GM18519 (cell line): ENCODE data around the gene UBIAD1.
A peak's percentile ranks its signal among the peaks of the same experiment; 100 is the strongest.
"Not testable (repeated sequence)": the region's sequence is repeated elsewhere in the genome, so short reads cannot be mapped to it uniquely, and the experiment has no call there.

Source experiments
- ATAC-seq: cut with Tn5 transposase; IDR thresholded peaks from one replicate; pipeline ENCODE4 v1.9.1; 2021; ENCODE audit warnings: mild to moderate bottlenecking, moderate library complexity; ENCODE audit not compliant: unreplicated experiment, low FRiP score

The UBIAD1 gene, protein sequence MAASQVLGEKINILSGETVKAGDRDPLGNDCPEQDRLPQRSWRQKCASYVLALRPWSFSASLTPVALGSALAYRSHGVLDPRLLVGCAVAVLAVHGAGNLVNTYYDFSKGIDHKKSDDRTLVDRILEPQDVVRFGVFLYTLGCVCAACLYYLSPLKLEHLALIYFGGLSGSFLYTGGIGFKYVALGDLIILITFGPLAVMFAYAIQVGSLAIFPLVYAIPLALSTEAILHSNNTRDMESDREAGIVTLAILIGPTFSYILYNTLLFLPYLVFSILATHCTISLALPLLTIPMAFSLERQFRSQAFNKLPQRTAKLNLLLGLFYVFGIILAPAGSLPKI

DNA sequence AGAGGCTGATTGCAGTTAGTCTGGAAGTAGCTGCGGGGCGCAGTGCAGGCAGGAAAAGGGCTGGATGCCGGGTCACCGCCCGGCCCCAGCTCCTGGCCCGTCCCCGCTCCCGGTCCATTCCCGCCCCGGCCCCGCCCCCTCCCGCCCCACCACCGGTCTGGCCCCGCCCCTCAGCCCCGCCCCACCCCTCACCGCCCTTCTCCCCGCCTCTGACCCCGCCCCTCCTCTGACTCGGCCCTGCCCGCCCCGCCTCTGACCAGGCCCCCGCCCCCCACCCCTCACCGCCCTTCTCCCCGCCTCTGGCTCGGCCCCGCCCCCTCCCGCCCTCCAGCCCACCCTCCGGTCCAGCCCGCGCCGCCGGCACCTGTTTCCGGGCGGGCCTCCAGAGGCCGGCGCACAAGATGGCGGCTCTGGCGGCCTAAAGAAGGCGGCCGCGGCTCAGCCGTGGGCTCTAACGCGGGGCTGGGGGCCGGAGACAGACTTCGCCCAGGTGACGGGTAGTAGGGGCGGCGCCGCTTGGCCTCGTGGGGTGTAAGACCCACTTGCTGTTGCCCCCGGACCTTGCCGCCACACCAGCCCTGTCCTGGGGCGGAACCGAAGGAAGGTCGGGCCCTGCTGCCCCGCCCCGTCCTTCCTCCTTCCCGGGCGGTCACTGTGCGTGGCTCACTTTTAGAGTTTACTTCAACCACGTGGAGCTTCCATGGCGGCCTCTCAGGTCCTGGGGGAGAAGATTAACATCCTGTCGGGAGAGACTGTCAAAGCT, at the start of gene UBIAD1:
Gene UBIAD1 (plus strand): TSS at position 367 of the 763 bp plus-strand sequence. CDS start 334 bp downstream, at position 701.
- peak; percentile 70 for ATAC-seq

- peak; percentile 42 for ATAC-seq
Measured at GRCh38 chr1:11227106-11228077, 45.6 kb upstream of the UBIAD1 start.

- no peak for ATAC-seq
Measured at GRCh38 chr1:11229203-11229602, 43.8 kb upstream of the UBIAD1 start.

DNA sequence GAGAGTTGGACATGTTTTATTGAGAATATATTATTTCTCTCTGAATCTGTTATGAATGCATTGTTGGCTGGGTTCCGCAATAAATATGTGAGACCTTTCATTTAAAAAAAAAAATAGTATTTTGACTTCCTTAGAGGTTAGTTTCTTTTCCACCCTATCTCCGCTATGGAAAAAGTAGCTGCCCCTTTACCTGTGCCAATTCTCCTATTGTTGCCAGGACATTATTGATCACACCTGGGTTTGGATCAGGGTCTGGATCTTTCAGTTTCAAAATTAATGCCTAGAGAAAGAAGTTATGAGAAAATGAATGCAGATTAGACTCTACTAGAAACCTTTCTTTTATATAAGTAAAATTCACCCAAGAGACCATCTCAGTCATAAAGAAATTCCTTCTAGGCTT, 39.8 kb upstream of the UBIAD1 start:
- no peak for ATAC-seq

GRCh38 chr1:11237356-11237755, 35.6 kb upstream of the UBIAD1 start:
- ATAC-seq, result no peak

DNA sequence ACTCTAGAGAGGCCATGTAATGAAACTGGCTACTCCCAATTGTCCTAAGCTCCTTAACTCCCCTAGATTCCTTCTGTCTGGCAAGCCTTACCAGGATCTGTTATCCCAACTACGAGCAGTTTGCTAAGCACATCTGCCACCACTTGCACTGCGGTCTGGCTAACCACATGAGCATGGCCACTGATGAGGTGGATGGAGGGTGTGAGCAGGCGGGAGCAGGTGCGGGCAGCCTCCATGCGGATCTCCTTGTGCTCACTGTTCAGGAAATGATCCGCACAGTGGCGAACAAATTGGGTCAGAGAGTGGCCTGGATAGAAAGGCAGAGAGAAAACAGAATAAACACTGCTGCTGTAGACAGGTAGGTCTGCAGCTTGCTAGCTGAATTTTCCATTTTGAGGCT, 34.7 kb upstream of the UBIAD1 start:
- ATAC-seq, result no peak

DNA sequence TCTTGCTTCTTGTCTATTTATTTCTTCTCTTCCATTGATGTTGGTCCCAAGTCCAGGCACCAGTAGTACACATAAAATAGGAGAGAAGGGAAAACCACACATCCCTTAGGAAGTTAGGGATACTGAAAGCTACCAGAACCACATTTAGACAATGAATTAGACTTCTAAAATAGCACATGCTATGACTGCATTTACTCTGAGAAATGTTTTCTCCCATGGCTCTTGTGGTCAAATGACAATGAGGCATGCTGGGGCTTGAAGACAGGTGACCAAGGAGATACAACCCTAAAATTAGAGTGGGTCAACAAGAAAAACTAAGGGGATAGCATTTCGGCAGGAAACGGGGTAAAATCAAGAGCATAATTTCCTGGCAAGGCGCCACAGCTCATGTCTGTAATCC, 27.8 kb upstream of the UBIAD1 start:
- ATAC-seq, result no peak

DNA sequence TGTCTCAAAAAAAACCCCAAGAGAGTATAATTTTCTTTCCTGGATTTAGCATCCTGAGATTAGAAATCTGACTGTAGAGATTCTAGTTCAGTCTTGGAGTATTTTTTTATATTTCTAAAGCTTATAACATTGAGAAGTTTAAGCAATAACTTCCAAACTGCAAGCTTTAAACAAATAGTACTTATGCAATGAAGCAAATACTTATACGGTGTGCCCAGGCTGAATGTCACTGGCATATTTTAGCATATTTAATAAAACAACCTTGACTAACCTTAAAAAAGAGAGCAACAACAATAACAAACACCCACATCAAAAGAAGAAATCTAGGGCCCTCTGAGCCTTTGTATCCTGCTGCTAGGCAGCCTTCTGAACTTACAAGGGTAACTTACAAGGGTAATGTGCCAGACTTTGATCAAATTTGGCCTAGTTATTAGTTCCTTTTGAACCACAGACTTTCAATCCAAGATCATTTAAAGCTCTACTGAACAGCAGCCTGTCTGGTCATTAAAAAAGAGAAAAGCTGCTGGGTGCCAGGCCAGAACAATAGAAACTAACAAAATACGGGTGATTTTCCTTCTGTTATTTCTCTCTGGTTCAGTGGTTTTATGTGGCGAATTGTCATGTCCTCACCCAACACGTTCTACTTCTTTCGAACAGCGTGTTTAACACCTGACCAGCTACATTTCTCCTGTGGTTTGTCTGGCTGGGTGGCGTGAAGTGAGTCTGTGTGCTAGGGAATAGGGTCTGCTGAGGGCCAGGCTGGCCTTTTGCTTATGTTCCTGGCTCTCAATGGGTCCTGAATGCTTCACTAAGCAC, 26.9 kb upstream of the UBIAD1 start:
- ATAC-seq, result no peak

DNA sequence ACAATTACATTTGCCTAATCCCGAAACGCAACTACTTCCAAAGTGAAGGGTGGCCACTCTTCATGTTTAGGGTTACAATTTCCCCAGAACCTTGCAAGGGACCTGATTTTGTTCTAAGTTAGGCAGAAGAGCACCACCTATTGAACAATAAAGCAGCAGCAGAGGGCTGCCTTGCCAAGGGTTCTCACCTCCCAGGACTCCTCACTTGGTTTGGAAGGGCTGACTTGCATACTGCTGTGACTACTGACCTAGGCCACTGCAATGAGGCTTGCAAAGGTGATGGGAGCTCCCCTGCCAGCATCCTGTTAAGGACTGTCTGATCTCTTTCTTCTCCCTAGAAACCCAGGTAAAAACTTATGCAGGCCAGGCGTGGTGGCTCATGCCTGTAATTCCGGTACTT, 24.8 kb upstream of the UBIAD1 start:
- no peak for ATAC-seq

- no peak for ATAC-seq
Measured at GRCh38 chr1:11252538-11252937, 20.5 kb upstream of the UBIAD1 start.

DNA sequence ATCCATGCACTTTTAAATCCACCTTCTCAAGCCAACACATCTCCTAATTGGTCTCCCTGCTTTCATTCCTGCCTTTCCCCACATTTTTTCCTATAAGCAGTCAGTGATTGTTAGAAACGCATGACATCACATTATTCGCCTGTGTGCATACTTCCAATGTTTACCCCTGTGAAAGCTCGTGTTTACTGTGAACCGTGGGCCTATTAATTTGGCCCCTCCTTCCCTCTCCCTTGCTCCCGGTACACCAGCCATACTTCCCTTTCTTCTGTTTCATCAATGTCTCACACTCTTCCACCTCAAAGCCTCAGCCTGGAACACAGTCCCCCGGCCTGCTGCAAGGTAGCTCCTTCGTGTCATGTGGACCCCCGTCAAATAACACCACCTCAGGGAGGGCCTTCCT, 19.8 kb upstream of the UBIAD1 start:
- no peak for ATAC-seq

DNA sequence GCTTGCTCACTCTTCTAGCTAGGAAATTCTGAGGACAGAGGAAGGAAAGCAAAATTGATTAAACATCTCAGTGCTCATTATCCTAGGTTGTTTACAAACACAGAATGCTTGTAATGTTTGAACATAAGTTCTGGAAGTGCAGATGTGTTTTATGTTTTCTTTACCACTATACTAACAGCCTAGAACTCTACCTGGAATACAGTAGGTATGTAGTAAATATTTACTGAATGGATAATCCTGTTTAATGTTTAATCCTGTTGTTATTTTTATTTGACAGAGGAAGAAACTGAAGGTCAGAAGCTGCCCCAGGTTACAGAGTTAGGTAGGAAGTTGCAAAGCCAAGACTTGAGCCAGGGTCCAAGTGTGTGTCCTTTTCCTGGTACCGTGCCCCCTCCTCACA, 16.7 kb upstream of the UBIAD1 start:
- no peak for ATAC-seq

GRCh38 chr1:11262171-11263049, 10.6 kb upstream of the UBIAD1 start, which contains the start of gene MTOR:
Gene MTOR (minus strand): TSS chr1:11262551. CDS start chr1:11259409, 3,142 bp downstream.
- peak; percentile 90 for ATAC-seq

- no peak for ATAC-seq
Measured at GRCh38 chr1:11266268-11267074, 6.5 kb upstream of the UBIAD1 start.

- ATAC-seq, result not testable (repeated sequence)
Measured at GRCh38 chr1:11267350-11268337, 5.4 kb upstream of the UBIAD1 start.

- ATAC-seq, result no peak
Measured at GRCh38 chr1:11272544-11272831, 510 bp upstream of the UBIAD1 start.

GRCh38 chr1:11273595-11274234, 717 bp downstream of the UBIAD1 start:
- peak; percentile 8 for ATAC-seq
